T-cell (primary cell): Measurements from ENCODE around the gene TUBA3E. TPM values are rescaled to one million over a fixed set of nuclear protein-coding genes. Genes with fewer than 3 reads are reported as not detected.
A peak's percentile ranks its signal among the peaks of the same experiment; 100 is the strongest.
"Not testable (repeated sequence)": the region's sequence is repeated elsewhere in the genome, so short reads cannot be mapped to it uniquely, and the experiment has no call there.

Source experiments
- ATAC-seq, 4 experiments: fragments of 200-7000 bp in 3 of 4; fragments of 150-1000 bp in 1 of 4; cut with Tn5 transposase; replicated peaks in 1 of 4; 1 replicate in 3 of 4; 2 replicates in 1 of 4; pipeline ENCODE4 v1.10.0; 2021; ENCODE audit warnings: moderate library complexity in 3 of 4, mild to moderate bottlenecking in 2 of 4, moderate number of reproducible peaks in 1 of 4
- CTCF ChIA-PET, 2 donors: fragments of 300-600 bp; sonication (Branson Sonifier 250); formaldehyde crosslinking; loops; one replicate each; lab custom pipeline; 2022; ENCODE audit warnings: antibody characterized with exemption in 2 of 2; lab: Charles Lee
- POLR2A ChIA-PET, 2 donors: fragments of 300-600 bp; sonication (Branson Sonifier 250); formaldehyde crosslinking; loops; one replicate each; lab custom pipeline; 2022; ENCODE audit warnings: antibody characterized with exemption in 2 of 2; lab: Charles Lee
- DNase-seq, 35 experiments: peaks; one replicate each; pipeline versions ENCODE4 v3.0.0 to v3.0.0-alpha.2; 2013 to 2023
- H3K27ac ChIP-seq: one replicate; pipeline ENCODE4 v1.5.1; 2013; ENCODE audit warnings: low read length
- H3K27me3 ChIP-seq, 2 experiments: replicated peaks in 1 of 2; 1 replicate in 1 of 2; 2 replicates in 1 of 2; pipeline versions ENCODE4 v1.6.1 to v1.7.0; 2013; ENCODE audit warnings: low read length in 1 of 2, mixed read lengths in 1 of 2; ENCODE audit not compliant: control insufficient read depth in 2 of 2, insufficient read depth in 2 of 2; ENCODE audit errors: extremely low read depth in 1 of 2
- H3K36me3 ChIP-seq, 2 donors: 1 replicate in 1 of 2; 2 replicates in 1 of 2; pipeline versions ENCODE4 v1.6.1 to v1.7.0; 2013; ENCODE audit warnings: low read length in 1 of 2; ENCODE audit not compliant: control insufficient read depth in 2 of 2, insufficient read depth in 1 of 2; ENCODE audit errors: extremely low read depth in 1 of 2
- H3K4me1 ChIP-seq, 2 experiments: 1 replicate in 1 of 2; 2 replicates in 1 of 2; pipeline versions ENCODE4 v1.6.1 to v1.7.0; 2013; ENCODE audit warnings: low read length in 2 of 2, mixed read lengths in 1 of 2; ENCODE audit not compliant: insufficient read depth in 2 of 2, control insufficient read depth in 1 of 2; ENCODE audit errors: extremely low read depth in 1 of 2
- H3K4me3 ChIP-seq, 2 donors: 1 replicate in 1 of 2; 2 replicates in 1 of 2; pipeline versions ENCODE4 v1.5.1 to v1.7.0; 2013; ENCODE audit warnings: mild to moderate bottlenecking in 2 of 2, low read length in 1 of 2, moderate library complexity in 1 of 2; ENCODE audit not compliant: control insufficient read depth in 1 of 2; ENCODE audit errors: extremely low read depth in 1 of 2
- H3K9me3 ChIP-seq: 2 replicates; pipeline ENCODE4 v1.7.0; 2013
- H3K27ac Mint-ChIP-seq, 2 donors: one replicate each; pipeline ENCODE4 v1.8.0; 2020 to 2021; ENCODE audit warnings: mild to moderate bottlenecking in 2 of 2, mixed read lengths in 2 of 2
- H3K27me3 Mint-ChIP-seq, 2 donors: one replicate each; pipeline ENCODE4 v1.8.0; 2021 to 2022; ENCODE audit warnings: mixed read lengths in 2 of 2
- H3K36me3 Mint-ChIP-seq: one replicate; pipeline ENCODE4 v1.8.0; 2021; ENCODE audit warnings: mixed read lengths
- H3K4me1 Mint-ChIP-seq, 3 donors: one replicate each; pipeline ENCODE4 v1.8.0; 2020 to 2022; ENCODE audit warnings: mixed read lengths in 3 of 3, mild to moderate bottlenecking in 1 of 3
- H3K4me3 Mint-ChIP-seq, 3 donors: one replicate each; pipeline ENCODE4 v1.8.0; 2020 to 2022; ENCODE audit warnings: mild to moderate bottlenecking in 3 of 3, mixed read lengths in 3 of 3, moderate library complexity in 3 of 3
- H3K9me3 Mint-ChIP-seq, 3 donors: one replicate each; pipeline ENCODE4 v1.8.0; 2020 to 2022; ENCODE audit warnings: mixed read lengths in 3 of 3
- WGBS: methylation state at CpG from one replicate; pipeline ENCODE4 v1.1.5; 2013; ENCODE audit warnings: missing lambda C conversion rate; ENCODE audit not compliant: insufficient coverage; 5-methylcytosine and 5-hydroxymethylcytosine counted together
- total RNA-seq, 35 experiments: library from RNA in 6 of 35; stranded (reverse) in 6 of 35; fragments of 120-200 nt in 1 of 35; gene quantifications; one replicate each; pipeline versions ENCODE4 v1.2.1 to v1.2.4 and lab custom pipeline; 2013 to 2026

Gene TUBA3E
- total RNA-seq, 5 donors from 2014 or later (not counting 1 experiment from before 2014, with no cell fraction given): not detected

DNA sequence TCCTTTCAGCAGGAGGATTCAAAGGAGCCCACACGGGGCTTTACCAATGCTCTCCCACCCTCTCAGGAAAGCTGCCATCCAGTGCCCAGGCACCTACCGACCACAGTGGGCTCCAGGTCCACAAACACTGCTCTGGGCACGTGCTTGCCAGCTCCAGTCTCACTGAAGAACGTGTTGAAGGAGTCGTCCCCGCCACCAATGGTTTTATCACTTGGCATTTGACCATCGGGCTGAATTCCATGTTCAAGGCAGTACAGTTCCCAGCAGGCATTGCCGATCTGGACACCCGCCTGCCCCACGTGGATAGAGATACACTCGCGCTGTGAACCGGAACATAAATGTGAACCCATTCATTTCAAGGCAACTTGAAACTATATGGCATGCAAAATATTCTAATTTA, 2.2 kb downstream of the TUBA3E start:
- H3K4me1 ChIP-seq, H3K27me3 Mint-ChIP-seq, H3K27me3 ChIP-seq, H3K4me3 Mint-ChIP-seq, CTCF ChIA-PET, POLR2A ChIA-PET, H3K9me3 Mint-ChIP-seq, DNase-seq, H3K36me3 ChIP-seq, H3K4me1 Mint-ChIP-seq, H3K27ac Mint-ChIP-seq, ATAC-seq, H3K9me3 ChIP-seq, H3K4me3 ChIP-seq, H3K36me3 Mint-ChIP-seq, H3K27ac ChIP-seq: not testable (repeated sequence)
- 100% methylated on average over 1 of the region's 13 CpGs for WGBS

DNA sequence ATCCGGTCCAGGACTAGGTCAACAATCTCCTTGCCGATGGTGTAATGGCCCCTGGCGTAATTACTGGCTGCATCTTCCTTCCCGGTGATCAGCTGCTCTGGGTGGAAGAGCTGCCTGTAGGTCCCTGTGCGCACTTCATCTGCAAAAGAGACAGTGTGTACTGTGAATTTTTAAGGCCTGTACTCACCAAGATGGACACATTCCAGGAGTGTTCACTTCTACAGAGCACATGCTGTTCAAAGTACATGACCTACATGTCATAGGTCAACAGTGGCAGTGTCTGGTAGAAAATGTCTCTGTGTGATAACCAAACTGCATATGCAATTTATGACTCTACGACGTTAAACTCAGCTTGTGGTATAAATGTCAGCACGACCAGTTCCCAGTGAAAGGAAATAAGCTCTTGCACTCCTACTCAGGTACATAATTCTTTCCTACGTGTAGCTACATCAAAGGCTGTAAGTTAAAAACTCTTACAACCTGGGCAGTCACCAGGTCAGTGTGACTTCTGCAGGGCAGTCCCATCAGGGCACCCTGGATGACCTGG, 3.1 kb downstream of the TUBA3E start:
- H3K36me3 Mint-ChIP-seq, CTCF ChIA-PET, H3K4me1 ChIP-seq, H3K27ac Mint-ChIP-seq, POLR2A ChIA-PET, ATAC-seq, H3K4me3 ChIP-seq, H3K9me3 Mint-ChIP-seq, H3K27ac ChIP-seq, H3K27me3 Mint-ChIP-seq, H3K36me3 ChIP-seq, DNase-seq, H3K27me3 ChIP-seq, H3K4me3 Mint-ChIP-seq, H3K9me3 ChIP-seq, H3K4me1 Mint-ChIP-seq: not testable (repeated sequence)
- WGBS: 80% methylated on average over 1 of the region's 9 CpGs

DNA sequence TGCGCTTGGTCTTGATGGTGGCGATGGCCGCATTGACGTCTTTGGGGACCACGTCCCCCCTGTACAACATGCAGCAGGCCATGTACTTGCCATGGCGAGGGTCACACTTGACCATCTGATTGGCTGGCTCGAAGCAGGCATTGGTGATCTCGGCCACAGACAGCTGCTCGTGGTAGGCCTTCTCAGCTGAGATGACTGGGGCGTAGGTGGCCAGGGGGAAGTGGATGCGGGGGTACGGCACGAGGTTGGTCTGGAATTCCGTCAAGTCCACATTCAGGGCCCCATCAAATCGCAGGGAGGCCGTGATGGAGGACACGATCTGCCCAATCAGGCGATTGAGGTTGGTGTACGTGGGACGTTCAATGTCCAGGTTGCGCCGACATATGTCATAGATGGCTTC, 4.4 kb downstream of the TUBA3E start:
- H3K4me1 Mint-ChIP-seq, H3K27me3 ChIP-seq, POLR2A ChIA-PET, H3K36me3 Mint-ChIP-seq, H3K4me3 ChIP-seq, H3K9me3 Mint-ChIP-seq, H3K9me3 ChIP-seq, H3K27ac ChIP-seq, CTCF ChIA-PET, H3K4me1 ChIP-seq, H3K4me3 Mint-ChIP-seq, H3K27ac Mint-ChIP-seq, H3K36me3 ChIP-seq, H3K27me3 Mint-ChIP-seq, ATAC-seq: not testable (repeated sequence)
- DNase-seq: peak in 1 of 35 experiments; percentile 23
- WGBS: no CpG with 5 or more reads among the region's 22 CpGs

DNA sequence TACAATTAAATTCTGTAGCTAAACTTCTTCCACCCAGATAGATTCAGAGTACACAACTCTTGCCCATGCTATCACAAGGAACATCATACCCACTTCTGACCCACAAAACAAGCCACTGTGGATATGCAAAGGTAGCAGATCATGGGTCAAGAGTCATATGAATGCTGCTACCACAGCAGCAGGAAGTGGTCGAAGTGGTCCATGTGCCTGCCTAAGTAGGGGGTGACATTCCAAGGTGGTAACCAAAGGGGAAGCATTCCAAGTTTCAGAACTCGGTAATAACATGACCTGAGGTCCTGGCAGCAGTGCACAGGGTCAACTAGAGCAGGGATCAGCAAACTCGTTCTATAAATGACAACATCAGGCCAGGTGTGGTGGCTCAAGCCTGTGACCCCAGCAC, 5.8 kb downstream of the TUBA3E start:
- POLR2A ChIA-PET, H3K36me3 Mint-ChIP-seq, H3K9me3 ChIP-seq, H3K27me3 ChIP-seq, H3K27me3 Mint-ChIP-seq, H3K4me3 Mint-ChIP-seq, H3K4me1 Mint-ChIP-seq, DNase-seq, H3K9me3 Mint-ChIP-seq, H3K27ac Mint-ChIP-seq, H3K4me3 ChIP-seq, H3K27ac ChIP-seq, CTCF ChIA-PET, ATAC-seq, H3K36me3 ChIP-seq, H3K4me1 ChIP-seq: not testable (repeated sequence)
- WGBS: 92% methylated on average over 2 of the region's 3 CpGs

DNA sequence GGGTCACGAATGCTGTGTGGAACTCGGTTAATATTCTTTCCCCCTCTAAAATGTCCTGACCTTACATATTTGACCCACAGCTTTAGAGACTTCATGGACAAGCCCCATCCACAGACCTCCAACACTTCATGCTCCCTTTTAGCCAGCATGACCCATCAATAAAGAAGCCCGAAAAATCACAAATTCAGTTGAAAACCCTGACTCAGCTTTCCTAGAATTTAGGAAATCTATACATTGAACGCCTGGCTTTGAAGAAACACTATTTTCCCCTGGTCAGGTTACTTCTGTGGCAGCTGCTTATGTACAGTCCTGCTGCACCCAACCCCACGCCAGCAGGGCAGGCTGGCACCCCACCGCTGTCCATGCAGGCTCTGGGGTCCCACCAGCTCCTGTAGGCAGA, 6.9 kb downstream of the TUBA3E start:
- H3K4me1 Mint-ChIP-seq, H3K4me3 Mint-ChIP-seq, H3K27me3 Mint-ChIP-seq, H3K27ac ChIP-seq, POLR2A ChIA-PET, H3K36me3 Mint-ChIP-seq, ATAC-seq, CTCF ChIA-PET, H3K4me1 ChIP-seq, DNase-seq, H3K9me3 ChIP-seq, H3K36me3 ChIP-seq, H3K4me3 ChIP-seq, H3K27ac Mint-ChIP-seq, H3K27me3 ChIP-seq, H3K9me3 Mint-ChIP-seq: not testable (repeated sequence)
- WGBS: 91% methylated on average over 5 of the region's 6 CpGs

DNA sequence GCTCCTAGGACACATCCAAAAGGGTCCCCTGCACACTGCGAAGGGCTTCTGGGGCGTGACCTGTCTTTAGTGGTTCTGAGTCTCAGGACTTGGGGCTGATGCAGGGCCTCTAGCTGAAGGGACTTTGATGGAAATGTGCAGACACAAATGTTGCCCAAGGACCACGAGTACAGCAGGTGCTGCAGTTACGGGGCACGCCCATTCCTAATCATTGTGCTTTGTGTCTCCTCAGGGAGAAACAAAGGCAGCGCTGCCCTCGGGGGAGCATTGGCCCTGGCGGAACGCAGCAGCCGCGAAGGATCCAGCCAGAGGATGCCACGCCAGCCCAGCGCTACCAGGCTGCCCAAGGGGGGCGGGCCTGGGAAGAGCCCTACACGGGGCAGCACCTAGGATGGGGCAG, 8.0 kb downstream of the TUBA3E start:
- ATAC-seq: no peak
- Histone ChIP-seq H3K4me3 (no peak overlapping the region), H3K27me3 (no peaks in the 10 kb centered on the region), H3K9me3 (no peaks in the 10 kb centered on the region), H3K4me1 (peaks cover 0 to 4% of the 10 kb centered on the region in 2 experiments), H3K36me3 (peaks cover 2 to 3% of the 10 kb centered on the region in 2 donors), H3K27ac (no peak overlapping the region)
- ChIA-PET CTCF (no interaction called here), POLR2A (no interaction called here)
- 86% methylated on average over 13 of the region's 15 CpGs for WGBS
- H3K4me1 Mint-ChIP-seq: peaks cover 0 to 8% (median 2%) of the 10 kb centered on the region in 3 donors
- no peak overlapping the region for H3K4me3 Mint-ChIP-seq
- H3K27me3 Mint-ChIP-seq: no peaks in the 10 kb centered on the region
- no peak for DNase-seq
- no peaks in the 10 kb centered on the region for H3K9me3 Mint-ChIP-seq
- peak overlapping the region in 1 of 2 donors; percentile 16 for H3K27ac Mint-ChIP-seq
- peaks cover 5% of the 10 kb centered on the region for H3K36me3 Mint-ChIP-seq

DNA sequence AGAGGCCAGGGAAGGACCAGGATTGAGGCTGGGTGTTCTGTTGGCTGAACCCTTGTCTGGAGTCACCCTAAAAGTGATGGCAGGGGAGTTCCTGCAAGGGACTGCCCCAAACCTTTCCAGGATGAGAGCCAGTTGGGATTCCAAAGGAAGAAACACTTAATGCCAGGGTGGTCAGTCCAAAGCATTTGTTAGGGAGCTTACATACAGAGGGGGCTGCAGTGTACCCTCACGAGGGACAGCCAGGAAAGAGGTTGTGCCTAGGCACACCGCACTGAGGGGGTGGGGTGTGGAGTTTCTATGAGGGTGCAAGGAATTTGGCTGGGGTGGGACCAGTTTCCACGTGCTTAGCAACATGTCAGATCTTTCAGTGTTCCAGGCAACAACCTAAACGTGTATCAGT, 9.3 kb downstream of the TUBA3E start:
- H3K27me3 ChIP-seq, H3K27ac ChIP-seq, H3K4me3 ChIP-seq, H3K36me3 ChIP-seq, H3K9me3 ChIP-seq, H3K27ac Mint-ChIP-seq, H3K27me3 Mint-ChIP-seq, ATAC-seq, POLR2A ChIA-PET, DNase-seq, H3K9me3 Mint-ChIP-seq, CTCF ChIA-PET, H3K36me3 Mint-ChIP-seq, H3K4me3 Mint-ChIP-seq: not testable (repeated sequence)
- H3K4me1 ChIP-seq: peaks cover 0 to 12% of the 10 kb centered on the region in 2 experiments
- H3K4me1 Mint-ChIP-seq: peaks cover 1 to 12% (median 3%) of the 10 kb centered on the region in 3 donors
- WGBS: no CpG with 5 or more reads among the region's 4 CpGs
